Inferior parietal cortex (tissue), 1 donor: ENCODE data around the gene TLR6.

Experiments
- DNase-seq: peaks from one replicate; pipeline ENCODE4 v3.0.0-alpha.2; 2016; ENCODE audit errors: extremely low spot score

The TLR6 gene

DNA sequence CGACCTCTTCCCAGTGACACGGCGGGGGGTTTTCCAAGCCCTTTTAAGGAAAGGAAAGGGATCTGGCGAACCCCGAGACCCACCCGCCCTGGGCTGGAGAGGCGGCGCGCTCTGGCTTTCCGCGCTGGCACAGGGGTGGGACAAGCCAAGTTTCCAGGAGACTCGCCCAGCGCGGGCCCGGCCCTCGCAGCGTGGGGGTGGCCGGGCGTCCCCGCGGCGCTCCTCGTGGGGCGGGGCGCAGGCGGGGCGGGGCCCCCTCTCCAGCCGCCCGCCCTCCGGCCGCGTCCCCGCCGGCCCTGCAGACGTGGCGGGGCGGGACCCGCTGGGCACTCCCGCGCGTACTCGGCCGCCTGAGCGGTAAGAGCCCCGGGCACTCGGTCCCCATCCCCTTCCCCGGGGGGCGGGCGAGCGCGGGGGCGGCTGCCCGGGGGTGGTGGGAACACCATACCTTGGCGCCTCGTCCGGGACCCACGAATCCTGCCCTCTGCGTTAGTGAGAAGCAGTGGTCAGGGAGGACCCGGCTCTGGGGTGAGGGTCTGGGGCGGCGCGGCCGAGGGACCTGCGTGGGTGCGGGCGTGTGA lies 11.0 kb upstream of the TLR6 start, which contains the start of gene FAM114A1:
Gene FAM114A1 (plus strand): TSS at position 329 of the 581 bp plus-strand sequence. CDS start 10,273 bp downstream, outside the sequence.
- peak; percentile 55 for DNase-seq

GRCh38 chr4:38866973-38867477 lies 10.4 kb upstream of the TLR6 start:
- no peak for DNase-seq

GRCh38 chr4:38865445-38865844 lies 8.8 kb upstream of the TLR6 start:
- DNase-seq: no peak

DNA sequence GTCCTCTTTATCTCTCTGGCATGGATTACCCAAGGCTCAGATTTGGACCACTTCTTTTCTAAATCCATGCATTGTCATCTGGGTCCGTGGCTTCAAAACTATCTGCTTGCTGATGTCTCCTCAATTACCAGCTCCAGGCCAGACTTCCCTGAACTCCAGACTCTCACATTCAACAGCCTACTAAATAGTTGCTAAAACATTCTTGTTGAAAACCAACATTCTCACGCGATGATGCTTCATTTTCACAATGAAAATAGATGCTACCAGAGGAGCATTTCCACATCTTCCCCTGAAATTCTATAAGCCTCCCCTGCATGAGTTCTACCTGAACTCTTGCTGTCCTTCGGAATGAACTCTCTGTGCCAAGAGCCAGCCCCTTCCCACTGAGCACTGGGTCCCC lies 5.2 kb upstream of the TLR6 start:
- no peak for DNase-seq

GRCh38 chr4:38860788-38861424 lies 4.3 kb upstream of the TLR6 start:
- DNase-seq: no peak

DNA sequence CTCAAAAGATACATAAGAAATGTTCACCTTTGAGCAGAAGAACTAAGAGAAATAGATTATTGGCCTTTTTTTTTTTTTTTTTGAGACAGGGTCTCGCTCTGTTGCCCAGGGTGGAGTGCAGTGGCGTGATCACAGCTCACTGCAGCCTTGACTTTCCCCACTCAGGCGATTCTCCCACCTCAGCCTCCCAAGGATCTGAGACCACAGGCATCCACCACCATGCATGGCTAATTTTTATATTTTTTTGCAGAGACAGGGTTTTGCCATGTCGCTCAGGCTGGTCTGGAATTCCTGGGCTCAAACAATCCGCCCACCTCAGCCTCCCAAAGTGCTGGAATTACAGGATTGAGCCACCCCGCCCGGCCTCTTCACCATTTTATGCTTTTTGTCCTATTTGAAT lies 2.9 kb upstream of the TLR6 start:
- DNase-seq: no peak

DNA sequence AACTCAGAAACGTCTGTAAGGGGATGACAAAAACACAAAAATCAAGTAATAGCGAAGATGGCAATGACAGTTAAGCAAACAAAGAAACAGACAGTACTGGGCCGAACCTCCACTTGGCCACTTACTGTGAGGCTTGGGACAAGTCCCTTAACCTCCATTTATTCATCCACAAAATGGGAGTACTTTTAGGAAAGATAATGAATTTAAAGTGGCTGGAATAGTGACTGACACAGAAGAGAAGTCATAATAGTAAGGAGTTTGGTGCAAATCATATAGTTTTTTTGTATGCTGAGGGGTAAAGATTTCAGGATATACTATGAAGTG lies 1.4 kb upstream of the TLR6 start:
- DNase-seq: no peak

DNA sequence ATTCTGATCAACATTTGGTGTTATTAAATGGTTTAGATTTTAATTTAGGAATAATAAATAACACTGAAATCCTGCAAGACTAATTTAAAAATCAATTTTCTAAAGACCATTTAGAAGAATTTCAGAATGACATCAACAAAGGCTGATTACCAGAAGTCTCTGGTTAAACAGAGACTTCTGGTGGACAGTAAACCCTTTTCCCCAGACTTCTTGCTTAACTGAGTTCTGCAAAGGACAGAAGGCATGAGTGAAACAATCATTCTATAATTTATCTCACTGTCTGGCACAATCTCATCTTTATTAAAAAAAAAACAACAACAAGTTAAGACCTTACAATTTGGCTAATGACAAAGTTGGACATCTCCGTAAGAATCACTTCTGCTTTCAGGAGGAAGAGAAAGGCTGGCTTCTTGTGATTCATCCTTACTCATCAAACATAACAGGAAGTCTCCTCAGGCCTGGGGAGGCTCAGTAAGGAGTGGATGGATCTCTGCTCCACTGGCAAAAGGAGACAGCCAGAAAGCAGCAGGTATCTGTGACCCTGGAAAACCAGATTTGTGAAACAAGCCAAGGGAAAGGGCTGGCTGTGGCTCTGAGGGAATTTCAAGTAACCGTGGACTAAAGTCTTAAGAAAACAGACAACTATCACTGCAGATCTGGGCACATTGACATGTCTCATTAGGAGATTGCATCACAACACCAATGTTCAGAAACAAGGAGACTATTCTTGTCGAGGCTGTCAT lies 908 bp upstream of the TLR6 start:
- peak; percentile 49 for DNase-seq

DNA sequence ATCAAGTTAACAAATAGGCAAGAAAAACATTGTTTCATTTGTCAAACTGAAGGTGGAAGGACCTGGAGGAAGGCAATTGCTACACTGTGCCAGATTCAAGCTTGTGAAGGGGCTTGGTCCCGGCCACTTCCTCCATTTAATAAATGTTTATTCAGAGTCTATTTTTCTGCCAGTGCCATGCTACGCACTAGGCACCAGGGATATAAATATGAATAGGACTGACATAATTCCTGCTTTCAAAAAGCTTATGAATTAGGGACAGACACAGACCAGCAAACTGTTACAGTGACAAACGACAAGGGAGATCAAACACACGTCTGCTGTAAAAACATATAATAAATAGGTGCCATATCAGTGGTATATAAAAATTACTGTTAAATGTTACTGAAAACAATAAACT lies 571 bp downstream of the TLR6 start:
- no peak for DNase-seq

DNA sequence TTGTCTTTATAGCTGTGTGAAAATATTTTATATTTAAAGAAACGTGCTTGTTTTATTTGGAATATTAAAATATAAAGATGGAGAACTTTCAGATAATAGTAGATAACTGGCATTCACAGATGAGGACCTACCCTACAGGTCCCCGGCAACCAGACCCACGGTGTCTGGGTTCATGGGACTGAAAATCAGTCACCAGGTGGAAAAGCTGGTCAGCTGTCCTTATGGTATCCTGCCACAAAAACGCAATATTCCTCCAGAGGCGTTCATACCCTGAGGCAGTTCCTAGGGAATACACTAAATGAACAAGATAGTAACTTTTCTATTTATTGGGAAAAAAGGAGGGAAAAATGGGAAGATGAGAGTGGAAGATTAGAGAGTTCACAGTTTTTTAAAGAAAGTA lies 1.2 kb downstream of the TLR6 start:
- no peak for DNase-seq

DNA sequence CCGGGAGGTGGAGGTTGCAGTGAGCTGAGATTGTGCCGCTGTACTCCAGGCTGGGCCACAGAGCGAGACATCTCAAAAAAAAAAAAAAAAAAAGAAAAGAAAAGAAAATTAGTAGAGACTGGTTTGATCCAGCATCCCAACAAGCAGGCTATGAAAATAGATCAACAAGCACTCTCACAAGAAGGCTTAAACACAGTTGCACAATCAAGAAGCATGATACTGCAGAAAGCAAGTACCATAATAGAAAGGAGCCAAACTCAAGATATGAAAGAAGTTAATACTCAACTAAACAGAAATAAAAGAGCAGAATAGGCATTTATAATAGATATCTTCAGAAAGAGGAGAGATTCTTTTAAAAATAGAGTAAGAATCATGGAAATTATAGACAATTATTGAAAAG lies 10.6 kb downstream of the TLR6 start:
- DNase-seq: no peak

GRCh38 chr4:38842994-38843393 lies 13.6 kb downstream of the TLR6 start:
- DNase-seq: no peak

DNA sequence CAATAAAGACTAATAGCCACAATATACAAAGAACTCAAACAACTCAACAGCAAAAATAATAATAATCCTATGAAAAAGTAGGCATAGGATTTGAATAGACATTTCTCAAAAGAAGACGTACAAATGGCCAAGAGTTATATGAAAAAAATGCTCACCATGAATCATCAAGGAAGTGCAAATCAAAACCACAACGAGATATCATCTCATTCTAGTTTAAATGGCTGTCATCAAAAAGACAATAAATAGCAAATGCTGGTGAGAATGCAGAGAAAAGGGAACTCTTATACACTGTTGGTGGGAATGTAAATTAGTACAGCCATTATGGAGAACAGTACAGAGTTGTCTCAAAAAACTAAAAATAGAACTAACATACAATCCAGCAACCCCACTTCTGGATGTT lies 18.8 kb downstream of the TLR6 start:
- no peak for DNase-seq

- DNase-seq: no peak
Observed at GRCh38 chr4:38837334-38837733, 19.3 kb downstream of the TLR6 start.

- no peak for DNase-seq
Observed at GRCh38 chr4:38834570-38834969, 22.0 kb downstream of the TLR6 start.

DNA sequence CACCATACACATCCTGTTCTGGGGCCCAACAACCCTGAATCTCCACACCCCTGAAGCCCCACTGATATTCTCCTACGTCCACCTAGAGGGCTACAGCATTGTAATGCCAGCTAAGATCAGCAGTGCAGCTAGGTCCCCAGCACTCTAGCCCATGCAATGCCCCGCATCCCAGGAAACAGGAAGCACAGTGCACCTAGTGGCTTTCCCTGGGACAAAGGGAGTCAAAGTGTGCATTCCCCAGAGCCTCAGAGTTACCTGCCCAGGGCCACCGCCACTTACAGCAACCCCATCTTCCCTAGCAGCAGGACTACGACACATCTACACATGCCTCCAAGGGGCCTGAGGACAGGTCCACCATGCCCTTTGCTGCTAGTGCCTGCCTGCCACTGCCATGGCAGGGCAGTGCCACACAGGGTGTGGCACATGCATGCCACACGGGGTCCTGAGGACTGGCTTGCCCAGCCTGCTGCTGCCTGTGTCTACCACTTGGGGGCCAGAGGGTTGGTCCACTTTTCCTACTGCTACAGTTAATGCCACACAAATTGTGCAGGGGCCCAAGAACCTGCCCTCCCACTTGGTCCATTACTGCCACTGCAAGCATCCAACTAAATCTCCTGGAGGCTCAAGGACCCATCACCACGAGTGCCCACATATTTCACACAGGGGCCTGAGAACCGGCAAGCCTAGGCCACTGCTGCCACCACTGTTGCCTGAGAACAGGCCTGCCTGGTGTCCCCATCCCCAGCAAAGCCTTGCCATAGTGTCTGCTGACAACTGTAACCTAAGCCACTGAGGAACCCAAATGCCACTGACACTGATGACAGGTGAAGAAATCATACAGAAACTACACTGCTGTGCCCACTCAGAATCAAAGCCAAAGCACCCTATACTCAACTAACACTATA lies 23.7 kb downstream of the TLR6 start:
- DNase-seq: no peak

DNA sequence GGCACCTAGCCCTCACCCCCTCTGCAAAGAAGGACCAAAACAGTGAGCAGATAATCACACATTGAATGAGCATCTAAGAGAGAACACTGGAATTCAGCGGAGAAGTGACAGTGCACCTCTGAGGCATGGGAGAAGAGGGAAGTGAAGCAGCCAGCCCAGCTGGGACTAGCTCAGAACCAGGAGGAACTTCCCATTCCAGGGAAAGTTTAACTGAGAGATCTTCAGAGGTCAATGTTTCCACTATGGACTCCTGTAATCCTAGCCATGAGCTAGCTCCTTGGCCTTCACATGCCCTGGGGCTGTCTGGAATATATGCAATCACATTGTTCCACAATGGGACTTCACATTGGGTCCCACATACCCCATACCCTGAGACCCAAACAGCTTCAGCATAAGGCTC lies 24.4 kb downstream of the TLR6 start:
- DNase-seq: no peak

- no peak for DNase-seq
Observed at GRCh38 chr4:38831653-38832052, 25.0 kb downstream of the TLR6 start.

DNA sequence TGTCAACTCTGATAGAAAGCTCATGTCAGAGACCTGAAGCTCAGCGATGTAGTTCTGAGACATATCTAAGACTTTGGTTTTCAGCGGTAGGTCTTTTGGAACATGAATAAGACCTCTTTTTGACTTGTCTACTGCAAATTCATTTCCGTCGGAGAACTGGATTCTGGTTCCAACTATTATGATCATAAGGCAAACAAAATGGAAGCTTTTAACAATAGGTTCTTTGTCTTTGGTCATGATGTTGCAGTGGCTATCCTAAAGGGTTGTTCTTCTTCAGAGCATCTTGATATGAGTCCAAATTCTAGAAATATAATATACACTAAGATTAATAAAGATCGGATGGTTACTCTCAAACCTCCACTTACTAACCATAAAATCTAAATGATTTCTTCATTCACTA lies 27.4 kb downstream of the TLR6 start:
- DNase-seq: no peak

DNA sequence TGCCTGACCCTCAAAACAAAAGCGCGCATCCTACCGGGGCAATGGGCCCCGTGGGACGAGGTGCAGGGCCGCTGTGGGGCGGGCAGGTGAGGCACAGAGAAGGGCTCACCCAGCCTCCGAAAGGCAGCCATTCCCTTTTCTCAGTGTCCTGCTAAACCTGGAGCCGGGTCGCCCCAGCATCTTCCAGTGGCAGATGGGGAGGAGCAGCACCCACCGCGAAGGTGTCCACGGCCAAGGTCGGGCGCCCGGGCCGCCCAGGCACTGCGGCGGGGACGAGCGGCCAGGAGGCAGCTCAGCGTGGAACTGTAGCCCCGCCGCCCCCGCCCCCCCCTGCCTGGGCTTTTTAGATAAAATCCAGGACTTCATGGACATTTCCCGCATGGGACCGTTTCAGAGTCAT lies 32.9 kb downstream of the TLR6 start:
- no peak for DNase-seq

DNA sequence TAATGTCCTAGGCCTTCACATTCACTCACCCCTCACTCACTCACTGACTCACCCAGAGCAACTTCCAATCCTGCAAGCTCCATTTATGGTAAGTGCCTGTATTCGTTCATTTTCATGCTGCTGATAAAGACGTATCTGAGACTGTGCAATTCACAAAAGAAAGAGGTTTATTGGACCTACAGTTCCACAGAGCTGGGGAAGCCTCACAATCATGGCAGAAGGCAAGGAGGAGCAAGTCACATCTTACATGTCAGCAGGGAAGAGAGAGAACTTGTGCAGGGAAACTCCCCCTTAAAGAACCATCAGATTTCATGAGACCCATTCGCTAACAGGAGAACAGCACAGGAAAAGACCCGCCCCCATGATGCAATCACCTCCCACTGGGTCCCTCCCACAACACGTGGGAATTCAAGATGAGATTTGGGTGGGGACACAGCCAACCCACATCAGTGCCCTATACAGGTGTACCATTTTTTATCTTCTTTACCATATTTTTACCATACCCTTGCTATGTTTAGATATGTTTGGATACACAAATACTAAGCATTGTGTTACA lies 33.8 kb downstream of the TLR6 start:
- DNase-seq: no peak

- DNase-seq: no peak
Observed at GRCh38 chr4:38821739-38822138, 34.9 kb downstream of the TLR6 start.
